HepG2 (cell line): Measurements from ENCODE around the gene DNAJB11. TPM values are rescaled to one million over a fixed set of nuclear protein-coding genes. Genes with fewer than 3 reads are reported as not detected.
A peak's percentile ranks its signal among the peaks of the same experiment; 100 is the strongest.

Experiments used
- FOXK2 ChIP-seq: fragments of 450-650 bp; IDR thresholded peaks from 2 replicates; pipeline ENCODE4 v1.6.1; 2016
- FOXO4 ChIP-seq: sonication (generic); formaldehyde crosslinking; conservative IDR thresholded peaks from 2 replicates; pipeline ENCODE4 v1.8.1; 2023; ENCODE audit warnings: missing genetic modification reagents
- GPN1 ChIP-seq: sonication (generic); formaldehyde crosslinking; IDR thresholded peaks from 2 replicates; pipeline ENCODE4 v1.5.1; 2020; ENCODE audit warnings: missing genetic modification reagents, borderline replicate concordance
- HOXA7 ChIP-seq: sonication (generic); formaldehyde crosslinking; IDR thresholded peaks from 2 replicates; pipeline ENCODE4 v1.8.1; 2022; ENCODE audit warnings: mild to moderate bottlenecking, missing genetic modification reagents, moderate library complexity
- KMT2A ChIP-seq: sonication (generic); formaldehyde crosslinking; IDR thresholded peaks from 2 replicates; pipeline ENCODE4 v1.4.0; 2020; ENCODE audit warnings: missing genetic modification reagents
- MBD4 ChIP-seq: IDR thresholded peaks from 2 replicates; pipeline ENCODE4 v1.6.1; 2012; ENCODE audit warnings: low read length, inconsistent platforms, borderline replicate concordance
- PHF8 ChIP-seq: sonication (generic); formaldehyde crosslinking; IDR thresholded peaks from 2 replicates; pipeline ENCODE4 v1.5.0; 2020; ENCODE audit warnings: missing genetic modification reagents
- PITX1 ChIP-seq: sonication (generic); formaldehyde crosslinking; IDR thresholded peaks from 2 replicates; pipeline ENCODE4 v1.5.1; 2020; ENCODE audit warnings: mild to moderate bottlenecking, missing genetic modification reagents
- REPIN1 ChIP-seq: sonication (generic); formaldehyde crosslinking; IDR thresholded peaks from 2 replicates; pipeline ENCODE4 v1.8.0; 2022; ENCODE audit warnings: missing genetic modification reagents, low read depth, mild to moderate bottlenecking, borderline replicate concordance
- SATB2 ChIP-seq: sonication (generic); formaldehyde crosslinking; IDR thresholded peaks from 2 replicates; pipeline ENCODE4 v1.5.0; 2020; ENCODE audit warnings: missing genetic modification reagents
- TOE1 ChIP-seq: sonication (generic); formaldehyde crosslinking; IDR thresholded peaks from 2 replicates; pipeline ENCODE4 v1.4.0; 2020; ENCODE audit warnings: mild to moderate bottlenecking, missing genetic modification reagents
- ZBTB25 ChIP-seq: IDR thresholded peaks from 2 replicates; pipeline ENCODE4 v1.6.1; 2018; ENCODE audit warnings: missing genetic modification reagents
- ZBTB3 ChIP-seq: sonication (generic); formaldehyde crosslinking; IDR thresholded peaks from 2 replicates; pipeline ENCODE4 v1.4.0; 2020; ENCODE audit warnings: low read depth, mild to moderate bottlenecking, moderate library complexity, missing genetic modification reagents, borderline replicate concordance
- ZBTB7A ChIP-seq: sonication (generic); formaldehyde crosslinking; IDR thresholded peaks from 2 replicates; pipeline ENCODE4 v1.8.0; 2022; ENCODE audit warnings: mild to moderate bottlenecking, missing genetic modification reagents
- ZNF282 ChIP-seq: fragments of 450-650 bp; IDR thresholded peaks from 2 replicates; pipeline ENCODE4 v1.6.1; 2018; ENCODE audit not compliant: partially characterized antibody
- ZNF350 ChIP-seq: sonication (generic); formaldehyde crosslinking; IDR thresholded peaks from 2 replicates; pipeline ENCODE4 v1.4.0; 2020; ENCODE audit warnings: mild to moderate bottlenecking, low read depth, missing genetic modification reagents, borderline replicate concordance
- ZNF670 ChIP-seq: sonication (generic); formaldehyde crosslinking; IDR thresholded peaks from 2 replicates; pipeline ENCODE4 v1.8.0; 2022; ENCODE audit warnings: mild to moderate bottlenecking, missing genetic modification reagents, borderline replicate concordance
- polyA plus RNA-seq, 8 experiments: library from polyadenylated mRNA; depleted of rRNA in 3 of 8; stranded (reverse) in 7 of 8; unstranded in 1 of 8; fragments of >200 nt; fragmentation: Illumina TruSeq in 4 of 8; extraction: Trizol in 4 of 8; gene quantifications; 2 replicates each; pipeline versions ENCODE4 v1.2.1 to v1.2.3, GENCODE V29; 2011 to 2016; ENCODE audit warnings: low read depth in 4 of 8, missing spikeins in 1 of 8, mixed read lengths in 1 of 8; ENCODE audit not compliant: insufficient read depth in 1 of 8
- total RNA-seq, 5 experiments: library from RNA; depleted of rRNA; stranded (reverse); fragments of >200 nt; fragmentation: Illumina TruSeq; extraction: Trizol; gene quantifications; 2 replicates each; pipeline ENCODE4 v1.2.3, GENCODE V29; 2016; ENCODE audit warnings: low read depth in 1 of 5
- TF ChIP-seq, protein P1 (sequence below): sonication (generic); formaldehyde crosslinking; IDR thresholded peaks from 2 replicates; pipeline ENCODE4 v1.4.0; 2020; ENCODE audit warnings: missing genetic modification reagents
- TF ChIP-seq, protein P2 (sequence below), 2 experiments: sonication (generic) in 1 of 2; formaldehyde crosslinking in 1 of 2; IDR thresholded peaks; 2 replicates each; pipeline versions ENCODE4 v1.4.0 to v1.6.1; 2018 to 2020; ENCODE audit warnings: missing genetic modification reagents in 2 of 2, borderline replicate concordance in 1 of 2, low read depth in 1 of 2, mild to moderate bottlenecking in 1 of 2, missing biosample characterization in 1 of 2

Gene DNAJB11
- total and polyA plus RNA-seq, 2 of the 13 experiments (the other 11 are each of a cell fraction or from before 2014, with no cell fraction given) = 41.0 to 132 TPM

- no peak for TF ChIP-seq ZBTB25 (CRISPR knock-in tag)
- no peak for TF ChIP-seq HOXA7 (CRISPR knock-in tag)
- 0 out of 2 replicates have a peak, but pooled peaks have one; percentile 48 for TF ChIP-seq ZNF350
- TF ChIP-seq, protein P1, sequence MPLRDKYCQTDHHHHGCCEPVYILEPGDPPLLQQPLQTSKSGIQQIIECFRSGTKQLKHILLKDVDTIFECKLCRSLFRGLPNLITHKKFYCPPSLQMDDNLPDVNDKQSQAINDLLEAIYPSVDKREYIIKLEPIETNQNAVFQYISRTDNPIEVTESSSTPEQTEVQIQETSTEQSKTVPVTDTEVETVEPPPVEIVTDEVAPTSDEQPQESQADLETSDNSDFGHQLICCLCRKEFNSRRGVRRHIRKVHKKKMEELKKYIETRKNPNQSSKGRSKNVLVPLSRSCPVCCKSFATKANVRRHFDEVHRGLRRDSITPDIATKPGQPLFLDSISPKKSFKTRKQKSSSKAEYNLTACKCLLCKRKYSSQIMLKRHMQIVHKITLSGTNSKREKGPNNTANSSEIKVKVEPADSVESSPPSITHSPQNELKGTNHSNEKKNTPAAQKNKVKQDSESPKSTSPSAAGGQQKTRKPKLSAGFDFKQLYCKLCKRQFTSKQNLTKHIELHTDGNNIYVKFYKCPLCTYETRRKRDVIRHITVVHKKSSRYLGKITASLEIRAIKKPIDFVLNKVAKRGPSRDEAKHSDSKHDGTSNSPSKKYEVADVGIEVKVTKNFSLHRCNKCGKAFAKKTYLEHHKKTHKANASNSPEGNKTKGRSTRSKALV (CRISPR knock-in tag) = no peak
- TF ChIP-seq GPN1 (CRISPR knock-in tag) = no peak
- TF ChIP-seq FOXK2 = 0 out of 2 replicates have a peak, but pooled peaks have one; percentile 13
- TF ChIP-seq TOE1 (CRISPR knock-in tag) = no peak
- TF ChIP-seq KMT2A (CRISPR knock-in tag) = no peak
- TF ChIP-seq REPIN1 = 0 out of 2 replicates have a peak, but pooled peaks have one; percentile 30
- TF ChIP-seq ZBTB3 (CRISPR knock-in tag) = no peak
- no peak for TF ChIP-seq SATB2 (CRISPR knock-in tag)
- TF ChIP-seq PITX1 (CRISPR knock-in tag) = 0 out of 2 replicates have a peak, but pooled peaks have one; percentile 1
- no peak for TF ChIP-seq ZNF282
- TF ChIP-seq FOXO4 (CRISPR knock-in tag) = no peak
- TF ChIP-seq ZBTB7A (CRISPR knock-in tag) = 0 out of 2 replicates have a peak, but pooled peaks have one; percentile 30
- no peak for TF ChIP-seq MBD4
- TF ChIP-seq, protein P2, sequence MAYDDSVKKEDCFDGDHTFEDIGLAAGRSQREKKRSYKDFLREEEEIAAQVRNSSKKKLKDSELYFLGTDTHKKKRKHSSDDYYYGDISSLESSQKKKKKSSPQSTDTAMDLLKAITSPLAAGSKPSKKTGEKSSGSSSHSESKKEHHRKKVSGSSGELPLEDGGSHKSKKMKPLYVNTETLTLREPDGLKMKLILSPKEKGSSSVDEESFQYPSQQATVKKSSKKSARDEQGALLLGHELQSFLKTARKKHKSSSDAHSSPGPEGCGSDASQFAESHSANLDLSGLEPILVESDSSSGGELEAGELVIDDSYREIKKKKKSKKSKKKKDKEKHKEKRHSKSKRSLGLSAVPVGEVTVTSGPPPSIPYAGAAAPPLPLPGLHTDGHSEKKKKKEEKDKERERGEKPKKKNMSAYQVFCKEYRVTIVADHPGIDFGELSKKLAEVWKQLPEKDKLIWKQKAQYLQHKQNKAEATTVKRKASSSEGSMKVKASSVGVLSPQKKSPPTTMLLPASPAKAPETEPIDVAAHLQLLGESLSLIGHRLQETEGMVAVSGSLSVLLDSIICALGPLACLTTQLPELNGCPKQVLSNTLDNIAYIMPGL (CRISPR knock-in tag; IDR thresholded peaks at IDR 0.05; ENCODE audit: borderline replicate concordance in 1 of 2, low read depth in 1 of 2) = no peak
- 0 out of 2 replicates have a peak, but pooled peaks have one; percentile 32 for TF ChIP-seq PHF8 (CRISPR knock-in tag)
- TF ChIP-seq ZNF670 (CRISPR knock-in tag) = no peak
Measured at GRCh38 chr3:186520957-186521842, 49.3 kb upstream of the DNAJB11 start (continued).
